Measurements from ENCODE around the gene CUEDC2.

DNA sequence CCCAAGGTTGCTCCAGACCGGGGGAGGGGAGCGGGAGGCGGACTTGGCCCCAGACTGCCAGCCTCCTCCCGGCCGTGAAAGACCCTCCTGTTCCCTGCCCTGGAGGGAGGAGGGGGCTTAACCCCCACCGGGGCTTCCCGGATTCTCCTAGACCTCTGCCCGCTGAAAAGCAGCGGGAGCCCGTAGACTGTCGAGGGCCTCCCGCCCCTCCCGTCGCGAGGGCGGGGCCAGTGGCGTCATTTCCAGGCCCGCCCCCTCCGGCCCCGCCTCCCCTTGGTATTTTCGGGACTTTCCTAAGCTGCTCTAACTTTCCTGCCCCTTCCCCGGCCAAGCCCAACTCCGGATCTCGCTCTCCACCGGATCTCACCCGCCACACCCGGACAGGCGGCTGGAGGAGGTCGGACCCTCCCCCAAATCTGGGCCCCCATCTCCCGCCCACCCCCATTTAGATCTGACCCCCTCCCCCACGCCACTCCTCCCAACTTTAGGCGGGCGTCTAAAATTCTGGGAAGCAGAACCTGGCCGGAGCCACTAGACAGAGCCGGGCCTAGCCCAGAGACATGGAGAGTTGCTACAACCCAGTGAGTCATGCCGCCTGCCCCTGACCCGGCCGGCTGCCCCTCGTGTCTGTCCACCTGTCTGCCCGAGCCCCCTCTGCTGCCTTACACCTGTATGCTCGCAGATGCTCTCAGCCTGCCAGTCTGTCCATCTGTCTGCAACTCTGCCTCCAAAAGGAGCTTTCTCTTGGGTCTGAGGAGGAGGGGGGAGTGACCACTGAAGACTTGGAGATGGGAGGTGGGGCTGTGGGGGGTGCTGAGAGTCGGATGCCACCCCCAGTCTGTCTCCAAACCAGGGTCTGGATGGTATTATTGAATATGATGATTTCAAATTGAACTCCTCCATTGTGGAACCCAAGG lies 36.7 kb downstream of the CUEDC2 start, which contains the start of gene NFKB2:
- TF ChIP-seq, protein P1, sequence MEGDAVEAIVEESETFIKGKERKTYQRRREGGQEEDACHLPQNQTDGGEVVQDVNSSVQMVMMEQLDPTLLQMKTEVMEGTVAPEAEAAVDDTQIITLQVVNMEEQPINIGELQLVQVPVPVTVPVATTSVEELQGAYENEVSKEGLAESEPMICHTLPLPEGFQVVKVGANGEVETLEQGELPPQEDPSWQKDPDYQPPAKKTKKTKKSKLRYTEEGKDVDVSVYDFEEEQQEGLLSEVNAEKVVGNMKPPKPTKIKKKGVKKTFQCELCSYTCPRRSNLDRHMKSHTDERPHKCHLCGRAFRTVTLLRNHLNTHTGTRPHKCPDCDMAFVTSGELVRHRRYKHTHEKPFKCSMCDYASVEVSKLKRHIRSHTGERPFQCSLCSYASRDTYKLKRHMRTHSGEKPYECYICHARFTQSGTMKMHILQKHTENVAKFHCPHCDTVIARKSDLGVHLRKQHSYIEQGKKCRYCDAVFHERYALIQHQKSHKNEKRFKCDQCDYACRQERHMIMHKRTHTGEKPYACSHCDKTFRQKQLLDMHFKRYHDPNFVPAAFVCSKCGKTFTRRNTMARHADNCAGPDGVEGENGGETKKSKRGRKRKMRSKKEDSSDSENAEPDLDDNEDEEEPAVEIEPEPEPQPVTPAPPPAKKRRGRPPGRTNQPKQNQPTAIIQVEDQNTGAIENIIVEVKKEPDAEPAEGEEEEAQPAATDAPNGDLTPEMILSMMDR (IDR thresholded peaks at IDR 0.05; ENCODE audit: insufficient read depth, low read length, poor library complexity, severe bottlenecking) = no peak
- TF ChIP-seq EZH2phosphoT487 (conservative IDR thresholded peaks at IDR 0.05; ENCODE audit: low read length) = no peak
